Measurements from ENCODE around the gene CENATAC. TPM values are rescaled to one million over a fixed set of nuclear protein-coding genes. Genes with fewer than 3 reads are reported as not detected.
"Not testable (repeated sequence)": the region's sequence is repeated elsewhere in the genome, so short reads cannot be mapped to it uniquely, and the experiment has no call there.

CENATAC gene
- total RNA-seq, 4 donors from 2014 or later: 22.2 to 55.2 (median 30.8) TPM

GRCh38 chr11:118975771-118976709, 21.9 kb upstream of the CENATAC start:
- H3K36me3 ChIP-seq: no peaks in the 10 kb centered on the region
- H3K27me3 ChIP-seq: peaks cover 0 to 31% (median 4%) of the 10 kb centered on the region in 4 donors
- H3K4me3 ChIP-seq: no peak overlapping the region
- 84% methylated on average over 15 of the region's 15 CpGs for WGBS
- no peak for DNase-seq (ENCODE audit: extremely low spot score)
- H3K27ac ChIP-seq (replicated peaks in 1 of 4): no peak overlapping the region
- no peaks in the 10 kb centered on the region for H3K9me3 ChIP-seq
- intact Hi-C loops (cut with DNase I): no loop called here
- peaks cover 0 to 10% (median 9%) of the 10 kb centered on the region in 4 donors for H3K4me1 ChIP-seq
- TF ChIP-seq POLR2AphosphoS5 (IDR thresholded peaks at IDR 0.05): no peak
- no peak for TF ChIP-seq CTCF (IDR thresholded peaks at IDR 0.05)
- TF ChIP-seq EP300 (IDR thresholded peaks at IDR 0.05): no peak
- TF ChIP-seq POLR2A (IDR thresholded peaks at IDR 0.05; ENCODE audit: low read depth): no peak

GRCh38 chr11:118979434-118979833, 18.5 kb upstream of the CENATAC start:
- H3K27ac ChIP-seq (replicated peaks in 1 of 4): no peak overlapping the region
- intact Hi-C loops (cut with DNase I): no loop called here
- TF ChIP-seq POLR2AphosphoS5 (IDR thresholded peaks at IDR 0.05) (no peak), CTCF (IDR thresholded peaks at IDR 0.05) (no peak), EP300 (IDR thresholded peaks at IDR 0.05) (no peak), POLR2A (IDR thresholded peaks at IDR 0.05; ENCODE audit: low read depth) (no peak)
- no peaks in the 10 kb centered on the region for H3K36me3 ChIP-seq
- H3K4me3 ChIP-seq: no peak overlapping the region
- H3K27me3 ChIP-seq: peaks cover 0 to 14% (median 0%) of the 10 kb centered on the region in 4 donors
- 54% methylated on average over 9 of the region's 9 CpGs for WGBS
- peaks cover 0 to 10% (median 9%) of the 10 kb centered on the region in 4 donors for H3K4me1 ChIP-seq
- H3K9me3 ChIP-seq: no peaks in the 10 kb centered on the region
- no peak for DNase-seq (ENCODE audit: extremely low spot score)

DNA sequence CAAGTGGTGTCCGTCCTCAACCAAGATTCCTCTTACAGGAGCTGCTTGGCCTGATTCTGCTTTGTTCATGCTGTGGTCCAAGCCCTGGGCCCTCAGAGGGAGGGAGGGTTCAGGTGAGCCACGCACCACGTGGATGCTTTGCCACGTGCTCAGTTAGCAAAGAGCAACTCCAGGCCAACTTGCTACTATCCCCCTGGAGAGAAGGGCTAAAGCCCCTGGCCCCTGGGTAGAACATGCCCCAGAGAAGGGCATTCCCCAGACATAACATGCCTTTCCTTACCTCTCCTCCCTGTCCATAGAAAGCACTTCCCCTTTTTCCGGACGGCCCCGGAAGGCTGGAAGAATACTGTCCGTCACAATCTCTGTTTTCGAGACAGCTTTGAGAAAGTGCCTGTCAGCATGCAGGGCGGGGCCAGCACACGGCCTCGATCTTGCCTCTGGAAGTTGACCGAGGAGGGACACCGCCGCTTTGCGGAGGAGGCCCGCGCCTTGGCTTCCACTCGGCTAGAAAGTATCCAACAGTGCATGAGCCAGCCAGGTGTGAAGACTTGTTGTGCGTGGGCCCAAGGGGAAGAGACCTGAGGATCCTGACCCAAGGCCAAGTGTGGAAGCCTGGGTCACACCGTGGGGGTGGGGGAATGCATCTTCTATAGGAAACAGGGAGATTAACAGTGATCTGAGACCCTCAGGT, 17.6 kb upstream of the CENATAC start:
- no peak for TF ChIP-seq CTCF (IDR thresholded peaks at IDR 0.05)
- no peak for TF ChIP-seq POLR2AphosphoS5 (IDR thresholded peaks at IDR 0.05)
- TF ChIP-seq EP300 (IDR thresholded peaks at IDR 0.05): no peak
- TF ChIP-seq POLR2A (IDR thresholded peaks at IDR 0.05; ENCODE audit: low read depth): no peak
- Histone ChIP-seq H3K4me1 (peaks cover 0 to 10% (median 9%) of the 10 kb centered on the region in 4 donors), H3K4me3 (peak overlapping the region; percentile 10 to 31 (median 19)), H3K27ac (replicated peaks in 1 of 4) (no peak overlapping the region), H3K9me3 (no peaks in the 10 kb centered on the region), H3K27me3 (peaks cover 0 to 14% (median 0%) of the 10 kb centered on the region in 4 donors), H3K36me3 (no peaks in the 10 kb centered on the region)
- intact Hi-C loops (cut with DNase I): no loop called here
- WGBS: 32% methylated on average over 18 of the region's 21 CpGs
- DNase-seq (ENCODE audit: extremely low spot score): no peak

DNA sequence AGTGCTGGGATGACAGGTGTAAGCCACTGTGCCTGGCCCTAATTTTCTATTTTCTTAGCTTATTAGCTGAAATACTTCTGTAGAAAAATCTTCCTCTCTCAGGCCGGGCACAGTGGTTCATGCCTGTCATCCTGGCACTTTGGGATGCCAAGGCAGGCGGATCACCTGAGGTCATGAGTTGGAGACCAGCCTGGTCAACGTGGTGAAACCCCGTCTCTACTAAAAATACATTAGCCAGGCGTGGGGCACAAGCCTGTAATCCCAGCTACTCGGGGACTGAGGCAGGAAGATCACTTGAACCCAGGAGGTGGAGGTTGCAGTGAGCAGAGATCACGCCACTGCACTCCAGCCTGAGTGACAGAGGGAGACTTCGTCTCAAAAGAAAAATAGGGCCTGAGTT, 13.6 kb upstream of the CENATAC start:
- DNase-seq (ENCODE audit: extremely low spot score); H3K36me3 ChIP-seq; H3K27ac ChIP-seq (replicated peaks in 1 of 4); H3K4me1 ChIP-seq; intact Hi-C loops (cut with DNase I); H3K4me3 ChIP-seq; H3K9me3 ChIP-seq; H3K27me3 ChIP-seq: not testable (repeated sequence)
- 75% methylated on average over 7 of the region's 8 CpGs for WGBS

GRCh38 chr11:118984825-118985224, 13.1 kb upstream of the CENATAC start:
- H3K4me1 ChIP-seq: peaks cover 0 to 9% (median 8%) of the 10 kb centered on the region in 4 donors
- TF ChIP-seq POLR2AphosphoS5 (IDR thresholded peaks at IDR 0.05) (no peak), EP300 (IDR thresholded peaks at IDR 0.05) (no peak), CTCF (IDR thresholded peaks at IDR 0.05) (no peak), POLR2A (IDR thresholded peaks at IDR 0.05; ENCODE audit: low read depth) (no peak)
- no peak overlapping the region for H3K4me3 ChIP-seq
- 93% methylated on average over 2 of the region's 2 CpGs for WGBS
- H3K9me3 ChIP-seq: no peaks in the 10 kb centered on the region
- peaks cover 0 to 2% (median 0%) of the 10 kb centered on the region in 4 donors for H3K27me3 ChIP-seq
- intact Hi-C loops (cut with DNase I): no loop called here
- H3K36me3 ChIP-seq: no peaks in the 10 kb centered on the region
- DNase-seq (ENCODE audit: extremely low spot score): no peak
- H3K27ac ChIP-seq (replicated peaks in 1 of 4): no peak overlapping the region
